AG10803 (cell line): ENCODE data around the gene SRP9.
A peak's percentile ranks its signal among the peaks of the same experiment; 100 is the strongest.

Experiments
- DNase-seq: peaks from one replicate; pipeline ENCODE4 v3.0.0; 2010; ENCODE audit warnings: low read depth
- H3K4me3 ChIP-seq: 2 replicates; pipeline ENCODE4 v1.5.1; 2011; ENCODE audit warnings: mild to moderate bottlenecking, low read length, control low read depth
- CTCF ChIP-seq: conservative IDR thresholded peaks from 2 replicates; pipeline ENCODE4 v1.5.1; 2011; ENCODE audit warnings: mild to moderate bottlenecking, low read length, control low read depth, inconsistent platforms

SRP9 gene

DNA sequence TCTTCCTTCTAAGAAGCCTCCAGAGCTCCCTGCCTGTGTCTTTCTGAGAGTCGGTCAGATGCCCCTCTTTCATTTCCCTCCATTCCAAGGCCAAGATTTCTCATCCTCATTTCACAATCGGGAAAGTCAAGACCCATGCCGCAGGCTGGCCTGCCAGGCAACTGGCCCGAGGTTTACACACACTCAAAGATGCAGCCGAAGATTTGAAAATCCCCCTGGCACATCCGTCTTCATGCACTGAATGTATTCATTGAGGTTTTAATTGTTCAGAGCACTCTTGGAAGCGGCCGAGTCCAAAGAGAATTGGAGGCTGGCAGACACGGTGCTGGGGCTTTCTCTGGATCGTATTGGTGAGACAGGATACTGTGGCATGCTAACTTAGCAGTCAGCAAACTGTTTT, 29.1 kb upstream of the SRP9 start:
- H3K4me3 ChIP-seq, result no peak overlapping the region

GRCh38 chr1:225749706-225750105, 27.9 kb upstream of the SRP9 start:
- no peak for DNase-seq
- TF ChIP-seq CTCF, result no peak
- no peak overlapping the region for H3K4me3 ChIP-seq

More for the DNA sequence above, 29.1 kb upstream of the SRP9 start:
- TF ChIP-seq CTCF, result no peak
- DNase-seq, result peak; percentile 49

DNA sequence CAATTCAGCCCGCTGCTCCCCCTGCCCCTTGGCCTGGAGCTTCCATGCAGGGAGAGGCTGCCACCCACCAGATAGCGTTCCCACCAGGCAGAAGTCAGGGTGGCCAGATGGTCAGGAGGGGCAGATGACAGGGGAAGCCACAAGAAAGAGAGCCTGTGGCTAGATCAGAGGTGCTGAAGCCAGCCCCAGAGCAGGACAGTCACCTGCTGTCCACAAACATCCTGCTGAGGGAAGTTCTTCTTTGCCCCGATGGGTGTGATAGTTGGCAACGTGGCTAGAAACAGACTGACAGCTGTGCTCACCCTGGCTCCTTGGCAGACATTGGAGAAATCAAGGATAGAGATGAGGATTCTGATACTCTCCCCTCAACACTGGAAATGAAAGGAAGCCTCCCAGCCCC, 27.2 kb upstream of the SRP9 start:
- DNase-seq, result no peak
- no peak for TF ChIP-seq CTCF
- no peak overlapping the region for H3K4me3 ChIP-seq

DNA sequence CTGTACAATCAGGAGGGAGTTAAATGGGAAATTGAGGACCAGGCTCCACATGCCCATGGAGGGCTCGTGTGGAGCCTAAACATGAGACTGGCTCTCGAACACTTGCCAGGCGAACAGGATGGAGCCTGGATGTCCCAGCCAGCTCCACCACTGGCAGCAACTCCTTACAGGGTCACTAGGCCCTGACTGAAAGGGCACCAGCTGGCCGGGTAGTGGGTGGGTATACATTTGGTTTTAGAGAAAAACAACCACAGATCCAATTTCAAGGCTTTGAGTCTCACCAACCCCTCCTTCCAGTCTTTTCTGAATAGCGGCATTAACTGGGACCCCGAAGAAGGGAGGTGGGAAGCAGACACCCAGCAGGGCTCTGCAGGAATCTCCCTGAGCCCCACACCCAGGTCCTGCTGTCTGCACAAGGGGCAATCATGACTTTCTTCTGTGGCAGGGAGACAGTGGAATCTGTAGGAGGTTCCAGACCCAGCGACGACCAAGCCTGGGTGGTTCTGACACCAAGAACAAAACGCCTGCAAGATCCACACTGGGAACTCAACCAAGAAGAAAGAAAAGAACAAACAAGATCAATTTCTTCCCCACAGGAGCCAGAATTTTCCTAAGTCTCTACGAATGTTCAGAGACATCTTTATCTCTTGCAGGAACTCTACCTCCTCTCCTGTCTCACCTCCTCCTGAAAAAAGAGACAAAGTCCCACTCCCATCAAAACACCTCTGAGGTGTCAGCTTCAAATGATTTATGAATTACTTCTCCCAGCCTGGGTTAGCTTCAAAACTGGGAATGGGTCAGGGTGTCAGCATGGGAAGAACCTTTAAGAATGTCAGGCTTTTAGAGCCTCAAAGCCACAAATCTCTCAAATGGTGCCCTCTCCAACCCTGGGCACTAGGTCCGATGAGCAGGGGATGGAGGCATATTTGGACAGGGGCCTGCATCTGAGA, 26.5 kb upstream of the SRP9 start:
- no peak for DNase-seq
- no peak overlapping the region for H3K4me3 ChIP-seq
- TF ChIP-seq CTCF, result no peak

GRCh38 chr1:225752245-225752644, 25.4 kb upstream of the SRP9 start:
- no peak for TF ChIP-seq CTCF
- DNase-seq, result no peak
- H3K4me3 ChIP-seq, result no peak overlapping the region

GRCh38 chr1:225754940-225755641, 22.5 kb upstream of the SRP9 start:
- H3K4me3 ChIP-seq, result no peak overlapping the region
- TF ChIP-seq CTCF, result no peak
- DNase-seq, result peak; percentile 96
